Stomach (tissue), 9 donors: ENCODE results near the gene ACR. TPM values are rescaled to one million over a fixed set of nuclear protein-coding genes. Genes with fewer than 3 reads are reported as not detected.

Source experiments
- DNase-seq, 2 donors: peaks; one replicate each; pipeline versions ENCODE4 v3.0.0 to v3.0.0-alpha.2; 2013 to 2019
- H3K27ac ChIP-seq, 5 donors: fragments of 200-600 bp in 4 of 5; sonication (generic) in 4 of 5; one replicate each; pipeline ENCODE4 v1.5.1; 2013 to 2019; ENCODE audit warnings: mild to moderate bottlenecking in 1 of 5, moderate library complexity in 1 of 5
- H3K27me3 ChIP-seq, 3 donors: fragments of 200-600 bp; sonication (generic); one replicate each; pipeline ENCODE4 v1.5.1; 2017 to 2019; ENCODE audit warnings: mixed run types in 1 of 3
- H3K36me3 ChIP-seq, 4 donors: fragments of 200-600 bp; sonication (generic); 1 replicate in 3 of 4; 2 replicates in 1 of 4; pipeline ENCODE4 v1.5.1; 2016 to 2019
- H3K4me1 ChIP-seq, 4 donors: fragments of 200-600 bp; sonication (generic); one replicate each; pipeline ENCODE4 v1.5.1; 2016 to 2019
- H3K4me3 ChIP-seq, 4 donors: fragments of 200-600 bp; sonication (generic) in 3 of 4; one replicate each; pipeline ENCODE4 v1.5.1; 2016 to 2019; ENCODE audit warnings: mild to moderate bottlenecking in 1 of 4
- H3K9me3 ChIP-seq, 4 donors: fragments of 200-600 bp; sonication (generic); one replicate each; pipeline ENCODE4 v1.5.1; 2016 to 2019
- EP300 ChIP-seq: sonication (generic); formaldehyde crosslinking; IDR thresholded peaks from one replicate; pipeline ENCODE4 v1.6.1; 2017; ENCODE audit warnings: antibody characterized with exemption
- POLR2A ChIP-seq, 4 donors: fragments of 450-650 bp; IDR thresholded peaks; one replicate each; pipeline ENCODE4 v1.6.1; 2016; ENCODE audit warnings: antibody characterized with exemption in 4 of 4, control low read depth in 2 of 4, mild to moderate bottlenecking in 1 of 4, moderate library complexity in 1 of 4
- POLR2AphosphoS5 ChIP-seq, 3 donors: sonication (generic); formaldehyde crosslinking; IDR thresholded peaks; one replicate each; pipeline ENCODE4 v1.6.1; 2016; ENCODE audit warnings: antibody characterized with exemption in 3 of 3
- WGBS, 5 donors: extraction: QIAGEN DNeasy Blood & Tissue Kit in 3 of 5; methylation state at CpG; one replicate each; pipeline versions ENCODE4 v1.1.5 to v1.1.7; 2013 to 2018; 5-methylcytosine and 5-hydroxymethylcytosine counted together
- intact Hi-C: fragments of 100-400 bp; cut with DNase I; formaldehyde crosslinking; loops from one replicate; pipeline ENCODE4 v1.15.1; 2023; ENCODE audit warnings: low total_unique reads
- polyA plus RNA-seq, 3 donors: library from polyadenylated mRNA; stranded (reverse); fragments of 200-250 nt; gene quantifications; one replicate each; pipeline ENCODE4 v1.2.3, GENCODE V29; 2013
- total RNA-seq, 5 donors: library from RNA; depleted of rRNA; stranded (reverse); fragments of >200 nt; gene quantifications; one replicate each; pipeline versions ENCODE4 v1.1.0 to v1.2.3, GENCODE V29; 2014 to 2016
- TF ChIP-seq, protein P1 (sequence below), 7 experiments: fragments of 450-650 bp in 4 of 7; fragments of 200-600 bp in 3 of 7; sonication (generic) in 3 of 7; IDR thresholded peaks; one replicate each; pipeline ENCODE4 v1.5.1; 2016 to 2019; ENCODE audit warnings: antibody characterized with exemption in 7 of 7, control low read depth in 2 of 7, mild to moderate bottlenecking in 1 of 7
- donor health status: healthy with polysubstance abuse.
- donor health status: Bipolar disorder and iron deficiency.
- donor health status: healthy.

ACR gene
- total and polyA plus RNA-seq, 8 donors = 0.19 to 0.37 (median 0.23) TPM; not detected in 5

DNA sequence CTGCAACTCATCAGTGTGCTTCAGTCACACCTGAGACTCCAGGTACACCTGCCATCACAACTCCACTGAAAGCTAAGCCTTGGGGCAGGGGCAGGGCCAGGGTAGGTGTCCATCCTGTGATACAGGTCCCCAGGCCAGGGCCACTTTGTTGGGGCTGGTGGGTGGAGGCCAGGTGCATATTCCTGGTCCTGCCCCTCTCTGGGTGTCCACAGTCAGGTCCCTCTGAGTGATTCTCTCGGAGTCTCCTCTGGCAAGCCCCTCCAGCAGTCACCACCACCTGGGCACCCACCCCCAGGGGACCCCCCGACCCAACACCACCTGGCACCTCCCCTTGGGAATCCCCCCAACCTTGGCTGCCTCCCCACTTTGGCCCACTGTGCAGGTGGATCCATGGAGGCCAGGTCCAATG is 9.5 kb upstream of the ACR start:
- H3K36me3 ChIP-seq = peaks cover 0 to 36% (median 7%) of the 10 kb centered on the region in 4 donors
- H3K4me1 ChIP-seq = peaks cover 0 to 23% (median 16%) of the 10 kb centered on the region in 4 donors
- no peak for TF ChIP-seq EP300
- TF ChIP-seq, protein P1, sequence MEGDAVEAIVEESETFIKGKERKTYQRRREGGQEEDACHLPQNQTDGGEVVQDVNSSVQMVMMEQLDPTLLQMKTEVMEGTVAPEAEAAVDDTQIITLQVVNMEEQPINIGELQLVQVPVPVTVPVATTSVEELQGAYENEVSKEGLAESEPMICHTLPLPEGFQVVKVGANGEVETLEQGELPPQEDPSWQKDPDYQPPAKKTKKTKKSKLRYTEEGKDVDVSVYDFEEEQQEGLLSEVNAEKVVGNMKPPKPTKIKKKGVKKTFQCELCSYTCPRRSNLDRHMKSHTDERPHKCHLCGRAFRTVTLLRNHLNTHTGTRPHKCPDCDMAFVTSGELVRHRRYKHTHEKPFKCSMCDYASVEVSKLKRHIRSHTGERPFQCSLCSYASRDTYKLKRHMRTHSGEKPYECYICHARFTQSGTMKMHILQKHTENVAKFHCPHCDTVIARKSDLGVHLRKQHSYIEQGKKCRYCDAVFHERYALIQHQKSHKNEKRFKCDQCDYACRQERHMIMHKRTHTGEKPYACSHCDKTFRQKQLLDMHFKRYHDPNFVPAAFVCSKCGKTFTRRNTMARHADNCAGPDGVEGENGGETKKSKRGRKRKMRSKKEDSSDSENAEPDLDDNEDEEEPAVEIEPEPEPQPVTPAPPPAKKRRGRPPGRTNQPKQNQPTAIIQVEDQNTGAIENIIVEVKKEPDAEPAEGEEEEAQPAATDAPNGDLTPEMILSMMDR (IDR thresholded peaks at IDR 0.05) = no peak
- TF ChIP-seq POLR2AphosphoS5 (IDR thresholded peaks at IDR 0.05) = no peak
- TF ChIP-seq POLR2A (IDR thresholded peaks at IDR 0.05) = no peak
- 57 to 93% (median 74%) methylated on average over 1 to 2 of the region's 2 CpGs for WGBS, 5 donors
- no peak overlapping the region for H3K27ac ChIP-seq
- DNase-seq = no peak
- peaks cover 3 to 42% (median 24%) of the 10 kb centered on the region in 3 donors for H3K27me3 ChIP-seq
- intact Hi-C loops = no loop called here
- H3K9me3 ChIP-seq = no peaks in the 10 kb centered on the region
- no peak overlapping the region for H3K4me3 ChIP-seq

- no peak for DNase-seq
- Histone ChIP-seq H3K9me3 (no peaks in the 10 kb centered on the region), H3K27ac (no peak overlapping the region), H3K36me3 (peaks cover 0 to 33% (median 6%) of the 10 kb centered on the region in 4 donors), H3K4me3 (no peak overlapping the region), H3K27me3 (peaks cover 3 to 51% (median 29%) of the 10 kb centered on the region in 3 donors), H3K4me1 (peaks cover 0 to 28% (median 16%) of the 10 kb centered on the region in 4 donors)
- intact Hi-C loops = no loop called here
- WGBS, 5 donors = 71 to 82% (median 81%) methylated on average over 17 to 21 of the region's 21 CpGs
- no peak for TF ChIP-seq POLR2AphosphoS5 (IDR thresholded peaks at IDR 0.05)
- no peak for TF ChIP-seq EP300
- TF ChIP-seq POLR2A (IDR thresholded peaks at IDR 0.05) = no peak
- TF ChIP-seq, protein P1 (IDR thresholded peaks at IDR 0.05) = no peak
Measured at GRCh38 chr22:50729391-50730012, 8.5 kb upstream of the ACR start.

DNA sequence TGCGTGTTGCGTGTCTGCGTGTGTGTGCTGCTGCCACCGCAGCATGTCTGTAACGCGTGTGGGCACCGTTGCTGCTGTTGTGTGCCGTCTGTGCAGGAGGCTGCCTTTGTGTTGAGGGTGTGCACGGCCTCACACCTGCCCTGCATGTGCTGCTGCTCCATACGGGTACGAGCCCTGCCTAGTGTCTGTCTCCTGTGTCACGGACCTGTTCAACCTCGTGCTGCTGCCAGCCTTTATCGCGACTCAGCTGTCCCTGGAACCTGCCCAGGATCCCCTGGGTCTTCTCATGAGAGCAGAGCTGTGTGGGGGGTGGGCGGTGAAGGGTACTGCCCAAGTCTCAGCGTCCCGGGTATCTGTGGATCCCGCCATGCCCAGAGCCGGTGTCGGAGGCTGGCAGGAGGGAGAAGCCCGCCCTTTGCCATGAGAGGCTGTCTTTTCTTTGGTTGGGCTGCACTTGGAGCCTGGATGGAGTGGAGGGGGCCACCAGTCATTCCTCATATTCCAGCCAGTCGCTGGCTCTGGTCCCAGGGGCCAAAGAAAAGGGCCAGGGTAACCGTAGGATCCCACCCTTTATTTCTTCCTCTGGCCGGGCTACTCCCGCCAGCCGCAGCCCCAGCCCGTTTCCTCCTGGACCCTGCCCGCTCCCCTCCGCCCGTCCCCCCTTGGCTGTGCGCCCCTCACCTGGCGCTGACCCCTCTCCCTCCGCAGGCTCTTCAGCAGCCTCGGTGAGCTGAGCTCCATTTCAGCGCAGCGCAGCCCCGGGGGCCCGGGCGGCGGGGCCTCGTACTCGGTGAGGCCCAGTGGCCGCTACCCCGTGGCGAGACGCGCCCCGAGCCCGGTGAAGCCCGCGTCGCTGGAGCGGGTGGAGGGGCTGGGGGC is 7.8 kb upstream of the ACR start:
- no peak for DNase-seq
- intact Hi-C loops = no loop called here
- no peaks in the 10 kb centered on the region for H3K9me3 ChIP-seq
- no peak overlapping the region for H3K4me3 ChIP-seq
- peak overlapping the region in 1 of 5 donors; percentile 5 for H3K27ac ChIP-seq
- 56 to 66% (median 62%) methylated on average over 33 to 54 of the region's 54 CpGs for WGBS, 5 donors
- H3K36me3 ChIP-seq = peaks cover 0 to 25% (median 3%) of the 10 kb centered on the region in 4 donors
- peaks cover 0 to 28% (median 16%) of the 10 kb centered on the region in 4 donors for H3K4me1 ChIP-seq
- H3K27me3 ChIP-seq = peaks cover 3 to 57% (median 30%) of the 10 kb centered on the region in 3 donors
- TF ChIP-seq POLR2A (IDR thresholded peaks at IDR 0.05) = no peak
- TF ChIP-seq POLR2AphosphoS5 (IDR thresholded peaks at IDR 0.05) = no peak
- TF ChIP-seq, protein P1 (IDR thresholded peaks at IDR 0.05) = no peak
- no peak for TF ChIP-seq EP300

DNA sequence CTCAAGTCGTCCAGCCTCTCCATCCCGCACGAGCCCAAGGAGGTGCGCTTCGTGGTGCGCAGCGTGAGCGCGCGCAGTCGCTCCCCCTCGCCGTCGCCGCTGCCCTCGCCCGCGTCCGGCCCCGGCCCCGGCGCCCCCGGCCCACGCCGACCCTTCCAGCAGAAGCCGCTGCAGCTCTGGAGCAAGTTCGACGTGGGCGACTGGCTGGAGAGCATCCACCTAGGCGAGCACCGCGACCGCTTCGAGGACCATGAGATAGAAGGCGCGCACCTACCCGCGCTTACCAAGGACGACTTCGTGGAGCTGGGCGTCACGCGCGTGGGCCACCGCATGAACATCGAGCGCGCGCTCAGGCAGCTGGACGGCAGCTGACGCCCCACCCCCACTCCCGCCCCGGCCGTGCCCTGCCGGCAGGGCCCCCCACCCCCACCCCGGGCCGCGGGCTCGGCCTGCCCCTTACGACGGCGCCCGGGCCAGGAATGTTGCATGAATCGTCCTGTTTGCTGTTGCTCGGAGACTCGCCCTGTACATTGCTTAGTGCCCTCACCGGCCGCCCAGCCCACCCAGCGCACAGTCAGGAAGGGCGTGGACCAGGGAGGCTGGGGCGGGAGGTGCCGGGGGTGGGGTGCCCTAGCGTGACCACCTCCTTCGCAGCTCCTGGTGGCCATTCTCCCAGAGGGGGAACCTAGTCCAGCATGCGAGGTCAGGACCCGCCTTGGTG is 6.9 kb upstream of the ACR start:
- no peaks in the 10 kb centered on the region for H3K9me3 ChIP-seq
- H3K4me3 ChIP-seq = peak overlapping the region in 1 of 4 donors; percentile 28
- no peak overlapping the region for H3K27ac ChIP-seq
- WGBS, 5 donors = 22 to 71% (median 36%) methylated on average over 4 to 76 of the region's 76 CpGs
- peaks cover 0 to 17% (median 2%) of the 10 kb centered on the region in 4 donors for H3K36me3 ChIP-seq
- intact Hi-C loops = no loop called here
- peaks cover 3 to 62% (median 30%) of the 10 kb centered on the region in 3 donors for H3K27me3 ChIP-seq
- peaks cover 0 to 28% (median 16%) of the 10 kb centered on the region in 4 donors for H3K4me1 ChIP-seq
- TF ChIP-seq POLR2A (IDR thresholded peaks at IDR 0.05) (no peak), POLR2AphosphoS5 (IDR thresholded peaks at IDR 0.05) (no peak), EP300 (no peak)
- TF ChIP-seq, protein P1 (IDR thresholded peaks at IDR 0.05) = no peak
- DNase-seq = peak in 1 of 2 donors; percentile 81
